ENCODE results near the gene SLC6A11.

DNA sequence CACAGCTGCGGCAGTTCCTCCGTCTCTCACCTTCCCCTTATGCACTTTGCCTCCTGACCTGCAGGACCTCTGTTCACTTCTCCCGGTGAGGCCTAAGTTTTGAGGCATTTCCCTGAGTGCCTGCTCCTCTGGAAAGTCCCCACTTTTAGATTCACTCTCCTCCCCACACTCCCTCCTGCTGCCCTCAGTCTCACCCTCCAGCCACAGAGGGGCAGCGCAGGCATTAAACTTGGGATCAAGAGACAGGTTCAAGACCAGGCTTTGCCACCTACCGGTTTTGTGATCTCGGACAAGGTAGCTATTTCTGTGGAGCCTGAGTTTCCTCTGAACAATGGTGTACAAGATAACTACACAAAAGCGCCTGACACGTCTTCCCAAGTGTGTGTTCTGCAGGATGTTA lies 19.4 kb downstream of the SLC6A11 start:
- TF ChIP-seq, protein P1, sequence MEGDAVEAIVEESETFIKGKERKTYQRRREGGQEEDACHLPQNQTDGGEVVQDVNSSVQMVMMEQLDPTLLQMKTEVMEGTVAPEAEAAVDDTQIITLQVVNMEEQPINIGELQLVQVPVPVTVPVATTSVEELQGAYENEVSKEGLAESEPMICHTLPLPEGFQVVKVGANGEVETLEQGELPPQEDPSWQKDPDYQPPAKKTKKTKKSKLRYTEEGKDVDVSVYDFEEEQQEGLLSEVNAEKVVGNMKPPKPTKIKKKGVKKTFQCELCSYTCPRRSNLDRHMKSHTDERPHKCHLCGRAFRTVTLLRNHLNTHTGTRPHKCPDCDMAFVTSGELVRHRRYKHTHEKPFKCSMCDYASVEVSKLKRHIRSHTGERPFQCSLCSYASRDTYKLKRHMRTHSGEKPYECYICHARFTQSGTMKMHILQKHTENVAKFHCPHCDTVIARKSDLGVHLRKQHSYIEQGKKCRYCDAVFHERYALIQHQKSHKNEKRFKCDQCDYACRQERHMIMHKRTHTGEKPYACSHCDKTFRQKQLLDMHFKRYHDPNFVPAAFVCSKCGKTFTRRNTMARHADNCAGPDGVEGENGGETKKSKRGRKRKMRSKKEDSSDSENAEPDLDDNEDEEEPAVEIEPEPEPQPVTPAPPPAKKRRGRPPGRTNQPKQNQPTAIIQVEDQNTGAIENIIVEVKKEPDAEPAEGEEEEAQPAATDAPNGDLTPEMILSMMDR (IDR thresholded peaks at IDR 0.05) = no peak
- TF ChIP-seq POLR2A (IDR thresholded peaks at IDR 0.05) = no peak
